Measurements from ENCODE around the gene RCAN1. TPM values are rescaled to one million over a fixed set of nuclear protein-coding genes. Genes with fewer than 3 reads are reported as not detected.
A peak's percentile ranks its signal among the peaks of the same experiment; 100 is the strongest.

Gene RCAN1
- total and polyA plus RNA-seq, 7 donors: 24.9 to 94.9 (median 38.4) TPM

GRCh38 chr21:34518301-34518700, 96.6 kb downstream of the RCAN1 start:
- intact Hi-C loops (cut with DNase I): no loop called here
- H3K36me3 ChIP-seq (ENCODE audit: insufficient read depth in 1 of 2, low read depth in 1 of 2): peaks cover 0 to 63% of the 10 kb centered on the region in 2 donors
- H3K27ac ChIP-seq: no peak overlapping the region
- ATAC-seq (no peak), DNase-seq (no peak)
- H3K9me3 ChIP-seq: no peaks in the 10 kb centered on the region
- H3K4me1 ChIP-seq: no peaks in the 10 kb centered on the region
- H3K27me3 ChIP-seq (ENCODE audit: insufficient read depth in 3 of 3, low read length in 2 of 3): no peaks in the 10 kb centered on the region
- no peak overlapping the region for H3K4me3 ChIP-seq
- TF ChIP-seq CTCF (IDR thresholded peaks at IDR 0.05): no peak
- 77 to 89% (median 84%) methylated on average over 5 of the region's 5 CpGs for WGBS, 3 donors

- ATAC-seq (peak in 1 of 4 donors; percentile 58), DNase-seq (no peak)
- intact Hi-C loops (cut with DNase I): no loop called here
- Histone ChIP-seq H3K27me3 (ENCODE audit: insufficient read depth in 3 of 3, low read length in 2 of 3) (no peaks in the 10 kb centered on the region), H3K4me1 (no peaks in the 10 kb centered on the region), H3K4me3 (no peak overlapping the region), H3K27ac (no peak overlapping the region), H3K36me3 (ENCODE audit: insufficient read depth in 1 of 2, low read depth in 1 of 2) (peaks cover 0 to 56% of the 10 kb centered on the region in 2 donors), H3K9me3 (no peaks in the 10 kb centered on the region)
- TF ChIP-seq CTCF (IDR thresholded peaks at IDR 0.05): no peak
- 77 to 86% (median 86%) methylated on average over 22 of the region's 22 CpGs for WGBS, 3 donors
These were observed 97.2 kb downstream of the RCAN1 start for GRCh38 chr21:34517491-34518245.

GRCh38 chr21:34517039-34517438, 97.9 kb downstream of the RCAN1 start:
- WGBS, 3 donors: 78 to 83% (median 82%) methylated on average over 5 of the region's 5 CpGs
- Histone ChIP-seq H3K9me3 (no peaks in the 10 kb centered on the region), H3K27ac (no peak overlapping the region), H3K36me3 (ENCODE audit: insufficient read depth in 1 of 2, low read depth in 1 of 2) (peaks cover 0 to 52% of the 10 kb centered on the region in 2 donors), H3K4me1 (no peaks in the 10 kb centered on the region), H3K27me3 (ENCODE audit: insufficient read depth in 3 of 3, low read length in 2 of 3) (no peaks in the 10 kb centered on the region), H3K4me3 (no peak overlapping the region)
- ATAC-seq: no peak
- intact Hi-C loops (cut with DNase I): no loop called here
- no peak for DNase-seq
- no peak for TF ChIP-seq CTCF (IDR thresholded peaks at IDR 0.05)

GRCh38 chr21:34514576-34515115, 100.3 kb downstream of the RCAN1 start:
- DNase-seq: no peak
- WGBS, 3 donors: 90 to 92% (median 91%) methylated on average over 10 of the region's 10 CpGs
- intact Hi-C loops (cut with DNase I): no loop called here
- no peaks in the 10 kb centered on the region for H3K4me1 ChIP-seq
- no peak overlapping the region for H3K27ac ChIP-seq
- H3K36me3 ChIP-seq (ENCODE audit: insufficient read depth in 1 of 2, low read depth in 1 of 2): peaks cover 0 to 28% of the 10 kb centered on the region in 2 donors
- no peak for ATAC-seq
- H3K27me3 ChIP-seq (ENCODE audit: insufficient read depth in 3 of 3, low read length in 2 of 3): no peaks in the 10 kb centered on the region
- H3K9me3 ChIP-seq: no peaks in the 10 kb centered on the region
- no peak overlapping the region for H3K4me3 ChIP-seq
- no peak for TF ChIP-seq CTCF (IDR thresholded peaks at IDR 0.05)
